ES-I3 (cell line): ENCODE results near the gene EBF4.

Experiments used
- H3K36me3 ChIP-seq: 2 replicates; pipeline ENCODE4 v1.6.1; 2013; ENCODE audit warnings: mild to moderate bottlenecking, low read length, control low read depth, moderate library complexity; ENCODE audit not compliant: insufficient read depth
- H3K4me1 ChIP-seq: 2 replicates; pipeline ENCODE4 v1.6.1; 2013; ENCODE audit warnings: mild to moderate bottlenecking, control low read depth, low read length; ENCODE audit not compliant: insufficient read depth
- H3K9ac ChIP-seq: 2 replicates; pipeline ENCODE4 v1.6.1; 2013; ENCODE audit warnings: low read depth, mild to moderate bottlenecking, low read length, moderate library complexity
- H3K9me3 ChIP-seq: 2 replicates; pipeline ENCODE4 v1.6.1; 2013; ENCODE audit warnings: mild to moderate bottlenecking, low read length, moderate library complexity; ENCODE audit not compliant: control insufficient read depth, insufficient read depth

EBF4 gene

DNA sequence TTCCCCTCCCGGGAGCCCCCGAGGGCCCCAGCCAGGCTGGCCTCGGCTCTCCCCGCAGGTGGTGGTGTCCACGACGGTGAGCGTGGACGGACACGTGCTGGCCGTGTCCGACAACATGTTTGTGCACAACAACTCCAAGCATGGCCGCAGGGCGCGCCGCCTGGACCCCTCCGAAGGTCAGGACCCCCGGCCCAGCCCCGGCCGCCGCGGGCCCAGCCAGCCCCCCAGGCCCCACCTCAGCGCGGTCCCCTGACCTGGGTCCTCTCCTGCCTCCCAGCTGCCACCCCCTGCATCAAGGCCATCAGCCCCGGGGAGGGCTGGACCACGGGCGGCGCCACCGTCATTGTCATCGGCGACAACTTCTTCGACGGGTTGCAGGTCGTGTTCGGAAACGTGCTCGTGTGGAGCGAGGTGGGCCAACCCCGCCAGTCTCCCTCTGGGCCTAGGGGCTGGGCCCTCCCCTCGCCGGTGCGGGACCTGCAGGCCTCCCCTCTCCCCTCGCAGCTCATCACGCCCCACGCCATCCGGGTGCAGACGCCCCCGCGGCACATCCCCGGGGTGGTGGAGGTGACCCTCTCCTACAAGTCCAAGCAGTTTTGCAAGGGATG lies 56.9 kb downstream of the EBF4 start:
- Histone ChIP-seq H3K36me3 (no peaks in the 10 kb centered on the region), H3K4me1 (peaks cover 12% of the 10 kb centered on the region), H3K9me3 (no peaks in the 10 kb centered on the region; the same call in 1 of the 2 replicates), H3K9ac (peak overlapping the region; percentile 77; the same call in 1 of the 2 replicates)

DNA sequence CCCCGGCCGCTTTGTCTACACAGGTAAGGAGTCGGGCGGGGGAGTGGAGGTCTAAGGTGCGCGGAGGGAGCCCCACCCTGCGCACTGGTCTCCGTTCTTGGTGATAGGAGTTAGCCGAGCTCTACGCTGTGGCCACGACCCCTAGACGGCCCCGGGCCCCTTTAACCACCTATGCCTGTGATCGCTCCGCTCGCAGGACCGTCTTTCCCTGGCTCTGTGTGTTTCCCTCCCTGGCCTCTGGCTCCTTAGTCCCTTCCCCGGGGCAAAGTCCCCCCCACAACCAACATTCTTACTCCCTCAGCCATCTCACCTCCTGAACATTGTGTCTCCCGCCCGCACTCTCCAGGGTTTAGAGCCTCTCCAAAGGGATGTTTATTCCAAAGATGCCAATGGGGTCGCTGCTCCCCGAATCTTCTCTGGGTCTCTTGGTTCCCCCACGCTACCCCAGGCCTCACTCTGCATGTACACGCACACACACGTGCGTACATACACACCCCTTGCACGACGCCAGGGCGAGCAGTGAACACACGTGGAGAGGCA lies 57.4 kb downstream of the EBF4 start:
- peak overlapping the region; percentile 77; the same call in 1 of the 2 replicates for H3K9ac ChIP-seq
- H3K4me1 ChIP-seq, result peaks cover 9% of the 10 kb centered on the region
- no peaks in the 10 kb centered on the region for H3K36me3 ChIP-seq
- H3K9me3 ChIP-seq, result no peaks in the 10 kb centered on the region; the same call in 1 of the 2 replicates

DNA sequence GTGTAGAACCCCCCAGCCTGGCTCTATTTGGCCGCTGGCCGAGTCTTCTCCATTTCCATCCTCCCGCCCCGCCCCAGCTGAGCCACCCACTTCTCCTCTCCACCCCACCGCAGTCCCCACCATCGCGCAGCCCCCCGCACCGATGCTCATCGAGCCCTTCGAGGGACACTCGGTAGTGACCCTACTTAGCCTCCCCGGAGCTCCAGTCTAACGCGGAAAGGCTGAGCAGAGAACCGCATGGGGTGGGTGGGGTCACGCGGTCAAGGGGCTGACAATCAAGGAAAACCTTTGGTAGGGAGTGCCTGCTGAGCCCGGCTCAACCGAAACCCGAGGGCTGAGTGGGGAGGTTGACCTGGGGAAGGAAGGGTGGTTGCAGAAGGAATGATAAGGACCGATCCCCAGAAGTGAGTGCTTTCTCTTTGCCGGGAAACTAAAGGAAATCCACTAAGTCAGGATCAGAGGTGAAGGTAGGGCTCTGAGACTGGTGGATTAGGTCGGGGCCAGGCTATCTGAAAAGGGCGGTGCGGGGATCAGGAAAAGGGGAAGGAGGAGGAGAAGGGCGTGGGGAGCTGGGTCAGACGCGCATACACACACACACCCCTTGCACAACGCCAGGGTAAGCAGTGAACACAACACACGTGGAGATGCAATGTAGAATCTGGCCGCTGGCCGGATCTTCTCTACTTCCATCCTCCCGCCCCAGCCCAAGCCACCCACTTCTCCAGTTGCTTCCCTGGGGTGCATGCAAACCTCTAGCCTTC lies 58.1 kb downstream of the EBF4 start:
- Histone ChIP-seq H3K9ac (peak overlapping the region; percentile 77; the same call in 1 of the 2 replicates), H3K36me3 (no peaks in the 10 kb centered on the region), H3K4me1 (peaks cover 6% of the 10 kb centered on the region)

DNA sequence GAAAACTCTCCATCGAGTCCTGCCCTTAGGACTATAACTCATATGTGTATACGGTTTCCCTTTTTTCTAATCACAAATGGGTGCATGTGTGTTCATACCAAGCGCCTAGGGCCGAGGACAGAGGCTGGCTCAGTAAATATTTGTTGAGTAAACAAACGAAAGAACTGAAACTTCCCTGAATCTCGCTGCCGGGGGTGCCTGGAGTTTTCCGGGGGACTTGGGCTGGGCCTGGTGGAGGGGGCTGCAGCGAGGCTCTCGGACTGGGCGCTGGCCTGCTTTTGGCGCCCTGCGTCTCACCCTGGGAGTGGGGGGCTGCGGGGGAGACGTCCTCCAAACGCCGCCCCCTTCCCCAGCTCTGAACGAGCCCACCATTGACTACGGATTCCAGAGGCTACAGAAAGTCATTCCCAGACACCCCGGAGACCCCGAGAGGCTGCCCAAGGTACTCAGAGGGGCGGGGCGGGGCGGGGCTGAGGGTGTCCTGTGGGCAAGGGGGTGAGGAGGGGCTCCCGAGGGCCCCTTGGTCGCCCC lies 58.8 kb downstream of the EBF4 start:
- Histone ChIP-seq H3K36me3 (no peaks in the 10 kb centered on the region), H3K9me3 (no peaks in the 10 kb centered on the region; the same call in 1 of the 2 replicates), H3K4me1 (peaks cover 6% of the 10 kb centered on the region), H3K9ac (peak overlapping the region; percentile 77; the same call in 1 of the 2 replicates)

More for the DNA sequence above, 58.1 kb downstream of the EBF4 start:
- H3K9me3 ChIP-seq, result no peaks in the 10 kb centered on the region; the same call in 1 of the 2 replicates

DNA sequence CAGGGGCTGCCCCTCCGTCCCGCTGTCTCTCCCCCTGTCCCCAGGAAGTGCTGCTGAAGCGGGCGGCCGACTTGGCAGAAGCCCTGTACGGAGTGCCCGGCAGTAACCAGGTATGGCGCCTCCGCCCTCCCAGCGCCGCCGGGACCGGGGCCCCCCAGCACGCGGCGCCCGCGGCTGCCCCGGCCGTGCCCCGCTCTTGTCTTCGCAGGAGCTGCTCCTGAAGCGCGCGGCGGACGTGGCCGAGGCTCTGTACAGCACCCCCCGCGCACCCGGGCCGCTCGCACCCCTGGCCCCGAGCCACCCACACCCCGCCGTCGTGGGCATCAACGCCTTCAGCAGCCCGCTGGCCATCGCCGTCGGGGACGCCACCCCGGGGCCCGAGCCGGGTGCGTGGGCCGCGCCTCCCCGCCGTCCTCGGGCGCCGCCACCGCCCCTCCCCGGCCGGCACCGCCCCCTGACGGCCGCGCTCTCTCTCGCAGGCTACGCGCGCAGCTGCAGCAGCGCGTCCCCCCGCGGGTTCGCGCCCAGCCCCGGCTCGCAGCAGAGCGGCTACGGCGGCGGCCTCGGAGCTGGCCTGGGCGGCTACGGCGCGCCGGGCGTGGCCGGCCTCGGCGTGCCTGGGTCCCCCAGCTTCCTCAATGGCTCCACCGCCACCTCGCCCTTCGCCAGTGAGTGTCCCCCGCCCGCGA lies 59.4 kb downstream of the EBF4 start:
- Histone ChIP-seq H3K9me3 (no peaks in the 10 kb centered on the region; the same call in 1 of the 2 replicates), H3K9ac (peak overlapping the region; percentile 77; the same call in 1 of the 2 replicates), H3K4me1 (peaks cover 6% of the 10 kb centered on the region), H3K36me3 (no peaks in the 10 kb centered on the region)

DNA sequence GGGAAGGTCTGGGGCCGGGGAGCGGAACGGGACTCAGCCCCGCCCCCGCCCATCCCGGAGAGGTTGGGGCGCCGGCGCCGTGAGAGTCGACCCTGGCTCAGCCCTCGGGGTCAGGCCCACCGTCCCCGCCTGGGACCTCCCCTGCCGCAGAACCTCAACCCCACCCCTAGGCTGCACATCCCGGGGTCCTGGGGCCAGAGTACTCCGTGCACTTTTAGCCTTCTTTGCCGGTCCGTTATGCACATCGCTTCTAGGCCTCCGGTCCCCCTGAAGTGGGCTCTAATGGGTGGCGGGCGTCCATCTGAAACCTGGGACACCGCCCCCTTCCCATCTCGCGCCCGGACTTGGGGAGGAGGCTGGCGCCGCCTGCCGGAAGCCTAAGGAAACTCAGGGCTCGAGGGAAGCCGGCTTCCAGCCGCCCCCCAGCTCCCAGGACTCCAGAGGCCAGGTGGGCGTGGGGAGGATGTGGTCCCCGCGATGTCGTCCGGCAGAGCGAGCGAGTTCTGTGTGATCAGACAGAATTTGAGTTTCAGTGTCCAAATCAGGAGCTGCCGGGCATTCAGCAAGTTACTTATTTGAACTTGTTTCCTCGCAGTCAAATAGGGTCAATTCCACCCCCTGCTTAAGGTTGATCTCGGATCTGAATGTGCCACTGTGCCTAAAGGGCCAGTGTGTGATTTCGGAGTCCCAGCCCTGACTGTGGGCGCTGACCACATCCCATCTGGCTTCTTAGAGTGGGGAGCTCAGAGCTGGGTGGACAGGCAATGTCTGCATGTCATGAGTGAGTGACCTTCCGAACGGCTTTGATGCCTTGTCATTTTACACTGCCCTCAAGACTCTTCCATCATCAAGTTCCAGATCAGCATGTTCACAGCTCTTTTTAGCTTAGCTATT lies 60.2 kb downstream of the EBF4 start:
- Histone ChIP-seq H3K9ac (peak overlapping the region; percentile 77; the same call in 1 of the 2 replicates), H3K9me3 (no peaks in the 10 kb centered on the region; the same call in 1 of the 2 replicates), H3K4me1 (peaks cover 5% of the 10 kb centered on the region), H3K36me3 (no peaks in the 10 kb centered on the region)

DNA sequence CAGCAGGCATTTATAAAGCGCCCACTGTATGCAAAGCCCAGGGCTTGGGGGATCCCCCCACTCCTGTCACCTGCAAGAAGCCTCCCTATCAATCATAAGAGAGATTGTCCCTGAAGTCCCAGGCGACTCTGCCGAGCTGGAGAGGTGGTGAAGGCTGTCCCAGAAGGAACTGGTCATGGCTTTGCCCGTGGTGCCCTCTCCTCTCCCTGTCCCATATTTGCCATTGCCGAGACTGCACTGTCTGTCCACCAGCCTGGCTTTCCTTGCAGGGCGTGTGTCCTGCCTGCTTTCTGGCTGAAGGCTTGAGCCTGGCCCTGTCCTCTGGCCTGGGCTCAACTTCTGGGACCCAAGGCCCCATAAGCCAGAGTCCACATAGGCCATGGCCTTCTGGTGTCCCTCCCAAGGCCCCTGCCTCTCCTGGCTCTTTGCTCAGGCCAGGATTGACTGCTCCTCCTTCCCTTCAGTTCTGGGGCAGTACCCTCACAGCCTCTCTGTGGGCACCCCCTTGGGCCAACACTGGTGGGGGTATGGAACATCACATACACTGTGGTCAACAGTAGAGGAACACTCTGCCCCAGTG lies 61.0 kb downstream of the EBF4 start:
- Histone ChIP-seq H3K4me1 (no peaks in the 10 kb centered on the region), H3K9ac (no peak overlapping the region), H3K36me3 (no peaks in the 10 kb centered on the region), H3K9me3 (no peaks in the 10 kb centered on the region; the same call in 1 of the 2 replicates)

DNA sequence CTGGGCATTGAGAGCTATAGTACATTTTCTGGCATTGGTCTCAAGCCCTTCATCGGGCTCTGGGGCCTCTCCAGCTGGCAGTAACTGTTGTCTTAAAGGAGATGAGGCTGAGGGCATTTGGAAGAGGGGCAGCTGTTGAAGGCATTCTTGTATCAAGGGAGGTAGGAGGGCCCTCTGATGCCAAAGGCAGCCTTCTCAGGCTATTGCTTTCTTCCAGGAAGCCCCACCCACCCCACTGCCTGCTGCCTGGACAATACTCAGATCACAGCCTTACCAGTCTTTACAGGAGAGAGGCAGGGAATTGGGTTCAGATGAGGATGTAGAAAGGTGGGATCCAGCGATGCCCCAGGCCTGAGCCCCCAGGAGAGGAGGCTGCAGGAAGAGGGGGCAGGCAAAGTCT lies 61.8 kb downstream of the EBF4 start:
- H3K36me3 ChIP-seq, result no peaks in the 10 kb centered on the region
- H3K9me3 ChIP-seq, result no peaks in the 10 kb centered on the region; the same call in 1 of the 2 replicates
- H3K4me1 ChIP-seq, result no peaks in the 10 kb centered on the region
- no peak overlapping the region for H3K9ac ChIP-seq

DNA sequence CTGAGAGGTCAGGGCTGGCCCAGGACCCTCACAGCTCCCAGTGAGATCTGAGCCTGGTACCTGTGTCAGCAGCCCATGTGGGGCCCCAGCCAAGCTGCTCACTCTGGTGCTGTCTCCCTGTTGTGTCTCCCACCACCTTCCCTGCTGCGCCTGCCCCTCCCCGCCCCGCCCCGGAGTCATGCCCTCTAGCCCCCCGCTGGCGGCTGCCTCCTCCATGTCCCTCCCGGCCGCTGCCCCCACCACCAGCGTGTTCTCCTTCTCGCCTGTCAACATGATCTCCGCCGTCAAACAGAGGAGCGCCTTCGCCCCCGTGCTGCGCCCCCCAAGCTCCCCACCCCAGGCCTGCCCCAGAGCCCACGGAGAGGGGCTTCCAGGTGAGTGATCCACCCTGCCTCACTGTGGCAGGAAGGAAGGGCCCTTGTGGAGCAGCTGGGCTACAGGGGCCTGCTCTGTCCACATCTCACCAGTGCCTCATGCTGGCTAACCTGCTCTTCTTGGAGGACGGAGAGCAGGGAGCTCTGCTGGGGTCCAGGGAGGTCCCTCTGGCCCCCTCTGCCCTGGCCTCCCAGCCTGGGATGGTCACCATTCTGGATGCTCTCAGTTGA lies 63.0 kb downstream of the EBF4 start:
- Histone ChIP-seq H3K9me3 (no peaks in the 10 kb centered on the region; the same call in 1 of the 2 replicates), H3K36me3 (no peaks in the 10 kb centered on the region), H3K4me1 (peaks cover 3% of the 10 kb centered on the region; the same call in 1 of the 2 replicates), H3K9ac (no peak overlapping the region)

DNA sequence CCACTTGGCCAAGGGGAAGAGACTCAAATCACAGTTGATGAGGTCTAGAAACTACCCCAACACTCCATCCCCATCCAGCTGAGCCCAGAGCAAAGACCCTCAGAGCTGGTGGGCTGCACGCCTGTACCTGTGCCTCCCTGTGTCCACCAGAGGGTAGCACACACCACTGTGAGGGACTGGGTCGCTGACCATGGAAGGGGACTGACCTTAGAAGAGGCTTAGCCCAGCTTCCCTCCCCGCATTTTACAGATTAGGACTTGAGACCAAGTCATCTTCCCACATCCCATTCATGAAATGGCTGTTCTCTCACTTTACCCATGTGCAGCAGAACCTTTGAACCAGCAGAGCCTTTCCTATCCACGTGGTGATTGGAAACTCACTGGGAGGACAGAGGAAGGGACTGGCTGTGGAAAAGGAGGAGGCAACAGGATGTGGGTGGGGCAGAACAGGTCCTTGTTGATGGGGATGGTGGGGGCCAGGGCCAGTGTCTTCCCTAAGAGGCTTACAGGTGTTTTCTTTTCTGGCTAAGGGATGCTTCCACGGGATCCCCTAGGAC lies 63.6 kb downstream of the EBF4 start:
- H3K9me3 ChIP-seq, result no peaks in the 10 kb centered on the region; the same call in 1 of the 2 replicates
- H3K4me1 ChIP-seq, result peaks cover 3% of the 10 kb centered on the region; the same call in 1 of the 2 replicates
- H3K9ac ChIP-seq, result no peak overlapping the region

DNA sequence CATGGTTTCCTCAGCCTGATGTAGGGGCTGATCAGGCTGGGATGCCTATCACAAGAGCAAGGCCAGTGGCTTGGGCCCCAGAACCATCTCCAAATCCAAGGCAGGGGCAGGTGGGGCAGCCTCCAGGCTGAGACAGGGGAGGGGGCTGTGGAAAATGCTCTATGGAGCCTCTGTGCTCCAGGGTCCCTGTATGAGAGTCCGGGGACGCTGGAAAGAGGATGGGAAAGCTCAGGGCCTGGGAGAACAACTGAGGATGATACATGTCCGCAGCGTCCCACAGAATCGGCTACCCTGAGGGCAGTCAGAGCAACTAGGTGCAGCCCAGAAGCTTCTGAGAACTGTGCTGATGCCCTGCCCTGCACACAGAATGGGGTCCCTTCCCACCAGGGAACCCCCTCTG lies 64.4 kb downstream of the EBF4 start:
- Histone ChIP-seq H3K4me1 (peaks cover 3% of the 10 kb centered on the region; the same call in 1 of the 2 replicates), H3K36me3 (no peaks in the 10 kb centered on the region), H3K9ac (no peak overlapping the region), H3K9me3 (no peaks in the 10 kb centered on the region; the same call in 1 of the 2 replicates)

More for the DNA sequence above, 63.6 kb downstream of the EBF4 start:
- H3K36me3 ChIP-seq, result no peaks in the 10 kb centered on the region

DNA sequence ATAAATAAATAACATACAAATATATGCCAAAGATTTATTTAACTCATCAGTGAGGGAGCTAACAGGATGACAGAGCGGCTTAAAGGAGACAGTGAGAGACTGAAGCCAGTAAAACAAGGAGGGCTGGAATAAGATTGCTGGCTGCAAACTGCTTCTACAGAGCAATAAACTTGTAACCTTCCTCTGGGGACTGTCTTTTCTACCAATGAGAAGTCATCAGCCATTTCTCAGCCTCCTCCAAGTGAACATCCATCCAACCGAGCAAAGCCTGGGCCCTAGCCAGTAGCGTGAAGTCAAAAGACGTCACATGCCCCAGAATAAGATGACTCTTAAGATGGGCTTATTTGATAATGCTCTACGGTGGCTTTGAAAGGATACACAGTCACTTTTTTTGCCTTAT lies 65.4 kb downstream of the EBF4 start:
- Histone ChIP-seq H3K4me1 (peaks cover 7% of the 10 kb centered on the region), H3K9me3 (no peaks in the 10 kb centered on the region), H3K9ac (no peak overlapping the region), H3K36me3 (no peaks in the 10 kb centered on the region)
